ENCODE data around the gene MYDGF. TPM values are rescaled to one million over a fixed set of nuclear protein-coding genes. Genes with fewer than 3 reads are reported as not detected.

The MYDGF gene
- total RNA-seq, 1 donor from 2014 or later, result 23.4 TPM

DNA sequence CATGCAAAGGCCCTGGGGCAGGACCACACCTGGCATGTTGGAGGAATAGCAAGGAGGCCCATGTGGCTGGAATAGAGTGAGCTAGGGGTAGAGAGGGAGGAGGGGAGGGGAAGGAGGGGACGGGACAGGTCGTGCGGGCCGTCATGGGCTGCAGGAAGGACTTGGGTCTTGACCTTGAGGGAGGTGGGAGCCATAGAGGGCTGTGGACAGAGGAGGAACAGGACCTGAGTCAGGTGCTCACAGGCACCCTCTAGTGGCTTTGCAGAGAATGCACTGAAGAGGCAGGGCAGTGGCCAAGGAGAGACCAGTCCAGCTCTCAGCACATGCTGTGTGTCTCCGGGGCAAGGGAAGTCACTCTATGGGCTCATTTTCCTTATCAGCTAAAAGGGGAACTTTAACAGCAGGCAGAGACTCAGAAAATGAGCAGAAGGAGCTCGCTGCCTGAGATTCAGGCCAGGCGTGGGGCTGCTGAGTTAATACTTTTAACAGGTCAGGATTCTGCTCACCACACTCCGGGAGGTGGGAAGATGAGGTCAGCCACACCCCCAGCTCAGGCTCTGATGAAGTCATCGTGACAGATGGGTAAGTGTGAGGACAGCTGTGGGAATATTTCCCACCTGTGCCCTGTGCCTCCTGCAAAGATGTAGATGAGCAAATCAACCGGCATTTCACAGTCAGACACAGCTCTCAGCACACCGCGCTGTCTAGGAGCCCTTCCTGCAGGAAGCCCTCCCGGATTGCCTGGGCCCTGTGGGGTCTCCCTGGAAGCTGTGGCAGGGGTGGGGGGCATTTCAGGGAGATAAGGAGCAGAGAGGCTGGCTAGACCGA lies 36.8 kb downstream of the MYDGF start:
- no peak overlapping the region for H3K4me2 ChIP-seq
- no peak overlapping the region for H3K27ac ChIP-seq
- peak overlapping the region; percentile 85 for H3K27ac Mint-ChIP-seq

DNA sequence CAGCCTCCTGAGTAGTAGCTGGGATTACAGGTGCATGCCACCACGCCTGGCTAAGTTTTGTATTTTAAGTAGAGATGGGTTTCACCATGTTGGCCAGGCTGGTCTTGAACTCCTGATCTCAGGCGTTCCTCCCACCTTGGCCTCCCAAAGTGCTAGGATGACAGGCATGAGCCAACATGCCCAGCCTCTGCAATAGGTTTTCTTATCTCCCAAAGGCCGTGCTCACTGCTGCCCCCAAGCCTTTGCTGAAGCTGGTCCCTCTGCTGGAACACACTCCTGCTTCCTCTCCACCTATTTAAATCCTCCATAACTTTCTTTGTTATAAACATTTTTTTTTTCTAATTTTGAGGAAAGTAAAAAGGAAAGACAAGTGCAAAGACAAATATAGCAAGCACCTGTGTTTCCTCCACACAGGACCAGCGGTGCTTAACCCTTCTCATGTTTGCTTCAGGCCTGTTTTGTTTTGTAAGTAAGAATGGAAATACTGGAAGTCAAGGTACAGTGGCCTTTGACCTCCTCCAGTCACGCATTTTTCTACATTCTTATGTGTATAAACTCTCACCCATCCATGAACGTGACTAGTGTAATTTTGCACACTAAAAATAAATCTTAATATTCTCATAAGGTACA lies 45.3 kb downstream of the MYDGF start:
- peak; percentile 61 for DNase-seq (ENCODE audit: low spot score)

More for the DNA sequence above, 36.8 kb downstream of the MYDGF start:
- Mint-ChIP-seq H3K9me3 (no peaks in the 10 kb centered on the region), H3K36me3 (no peaks in the 10 kb centered on the region), H3K4me1 (peaks cover 18% of the 10 kb centered on the region), H3K27me3 (ENCODE audit: insufficient read depth, low read depth) (peaks cover 19% of the 10 kb centered on the region), H3K4me3 (peak overlapping the region; percentile 71)
- peak; percentile 70 for DNase-seq (ENCODE audit: low spot score)
- no peaks in the 10 kb centered on the region for H3K36me3 ChIP-seq
- H3K4me1 ChIP-seq, result peaks cover 4% of the 10 kb centered on the region
- no peak overlapping the region for H2AFZ ChIP-seq (replicated peaks)
- no peak overlapping the region for H3K9ac ChIP-seq
- no peak for TF ChIP-seq EZH2phosphoT487 (IDR thresholded peaks at IDR 0.05)
- TF ChIP-seq EZH2 (IDR thresholded peaks at IDR 0.05), result no peak
- TF ChIP-seq, protein P1, sequence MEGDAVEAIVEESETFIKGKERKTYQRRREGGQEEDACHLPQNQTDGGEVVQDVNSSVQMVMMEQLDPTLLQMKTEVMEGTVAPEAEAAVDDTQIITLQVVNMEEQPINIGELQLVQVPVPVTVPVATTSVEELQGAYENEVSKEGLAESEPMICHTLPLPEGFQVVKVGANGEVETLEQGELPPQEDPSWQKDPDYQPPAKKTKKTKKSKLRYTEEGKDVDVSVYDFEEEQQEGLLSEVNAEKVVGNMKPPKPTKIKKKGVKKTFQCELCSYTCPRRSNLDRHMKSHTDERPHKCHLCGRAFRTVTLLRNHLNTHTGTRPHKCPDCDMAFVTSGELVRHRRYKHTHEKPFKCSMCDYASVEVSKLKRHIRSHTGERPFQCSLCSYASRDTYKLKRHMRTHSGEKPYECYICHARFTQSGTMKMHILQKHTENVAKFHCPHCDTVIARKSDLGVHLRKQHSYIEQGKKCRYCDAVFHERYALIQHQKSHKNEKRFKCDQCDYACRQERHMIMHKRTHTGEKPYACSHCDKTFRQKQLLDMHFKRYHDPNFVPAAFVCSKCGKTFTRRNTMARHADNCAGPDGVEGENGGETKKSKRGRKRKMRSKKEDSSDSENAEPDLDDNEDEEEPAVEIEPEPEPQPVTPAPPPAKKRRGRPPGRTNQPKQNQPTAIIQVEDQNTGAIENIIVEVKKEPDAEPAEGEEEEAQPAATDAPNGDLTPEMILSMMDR (IDR thresholded peaks at IDR 0.05), result peak; percentile 74
- H3K79me2 ChIP-seq (ENCODE audit: low read depth), result no peaks in the 10 kb centered on the region
- peaks cover 8% of the 10 kb centered on the region for H3F3A ChIP-seq (ENCODE audit: low read depth)
- no peaks in the 10 kb centered on the region for H4K20me1 ChIP-seq (ENCODE audit: low read depth)
- H3K4me3 ChIP-seq, result no peak overlapping the region
- no peaks in the 10 kb centered on the region for H3K9me3 ChIP-seq (ENCODE audit: low read depth)
- H3K27me3 ChIP-seq, result peaks cover 15% of the 10 kb centered on the region

GRCh38 chr19:4624301-4624700 lies 45.8 kb downstream of the MYDGF start:
- Histone ChIP-seq H3K27ac (no peak overlapping the region), H2AFZ (replicated peaks) (peak overlapping the region; percentile 36), H3K79me2 (ENCODE audit: low read depth) (no peaks in the 10 kb centered on the region), H3K9ac (no peak overlapping the region), H3K4me2 (no peak overlapping the region), H3K9me3 (ENCODE audit: low read depth) (no peaks in the 10 kb centered on the region), H3K4me1 (peaks cover 5% of the 10 kb centered on the region), H3K36me3 (no peaks in the 10 kb centered on the region), H3F3A (ENCODE audit: low read depth) (peaks cover 16% of the 10 kb centered on the region), H3K27me3 (no peaks in the 10 kb centered on the region), H4K20me1 (ENCODE audit: low read depth) (no peaks in the 10 kb centered on the region), H3K4me3 (no peak overlapping the region)
- Mint-ChIP-seq H3K4me3 (no peak overlapping the region), H3K4me1 (peaks cover 25% of the 10 kb centered on the region), H3K9me3 (no peaks in the 10 kb centered on the region), H3K27me3 (ENCODE audit: insufficient read depth, low read depth) (peaks cover 6% of the 10 kb centered on the region), H3K27ac (peak overlapping the region; percentile 42), H3K36me3 (no peaks in the 10 kb centered on the region)
- DNase-seq (ENCODE audit: low spot score), result no peak
- TF ChIP-seq EZH2 (IDR thresholded peaks at IDR 0.05) (no peak), EZH2phosphoT487 (IDR thresholded peaks at IDR 0.05) (no peak)
- TF ChIP-seq, protein P1 (IDR thresholded peaks at IDR 0.05), result no peak

More for the DNA sequence above, 45.3 kb downstream of the MYDGF start:
- Histone ChIP-seq H3K79me2 (ENCODE audit: low read depth) (no peaks in the 10 kb centered on the region), H4K20me1 (ENCODE audit: low read depth) (no peaks in the 10 kb centered on the region), H2AFZ (replicated peaks) (peak overlapping the region; percentile 36), H3K9me3 (ENCODE audit: low read depth) (no peaks in the 10 kb centered on the region), H3K27me3 (no peaks in the 10 kb centered on the region), H3K4me1 (peaks cover 5% of the 10 kb centered on the region), H3K27ac (no peak overlapping the region), H3F3A (ENCODE audit: low read depth) (peaks cover 16% of the 10 kb centered on the region), H3K9ac (no peak overlapping the region), H3K36me3 (no peaks in the 10 kb centered on the region), H3K4me3 (no peak overlapping the region), H3K4me2 (no peak overlapping the region)
- Mint-ChIP-seq H3K9me3 (no peaks in the 10 kb centered on the region), H3K27me3 (ENCODE audit: insufficient read depth, low read depth) (peaks cover 6% of the 10 kb centered on the region), H3K4me3 (no peak overlapping the region), H3K27ac (no peak overlapping the region), H3K4me1 (peaks cover 25% of the 10 kb centered on the region), H3K36me3 (no peaks in the 10 kb centered on the region)
- TF ChIP-seq EZH2 (IDR thresholded peaks at IDR 0.05), result no peak
- TF ChIP-seq, protein P1 (IDR thresholded peaks at IDR 0.05), result peak; percentile 49
